HG02943 (cell line): ENCODE results near the gene FGR.
"Not testable (repeated sequence)": the region's sequence is repeated elsewhere in the genome, so short reads cannot be mapped to it uniquely, and the experiment has no call there.

Source experiments
- ATAC-seq: cut with Tn5 transposase; IDR thresholded peaks from one replicate; pipeline ENCODE4 v1.9.1; 2021; ENCODE audit warnings: mild to moderate bottlenecking, low read depth, moderate library complexity; ENCODE audit not compliant: unreplicated experiment

The FGR gene

DNA sequence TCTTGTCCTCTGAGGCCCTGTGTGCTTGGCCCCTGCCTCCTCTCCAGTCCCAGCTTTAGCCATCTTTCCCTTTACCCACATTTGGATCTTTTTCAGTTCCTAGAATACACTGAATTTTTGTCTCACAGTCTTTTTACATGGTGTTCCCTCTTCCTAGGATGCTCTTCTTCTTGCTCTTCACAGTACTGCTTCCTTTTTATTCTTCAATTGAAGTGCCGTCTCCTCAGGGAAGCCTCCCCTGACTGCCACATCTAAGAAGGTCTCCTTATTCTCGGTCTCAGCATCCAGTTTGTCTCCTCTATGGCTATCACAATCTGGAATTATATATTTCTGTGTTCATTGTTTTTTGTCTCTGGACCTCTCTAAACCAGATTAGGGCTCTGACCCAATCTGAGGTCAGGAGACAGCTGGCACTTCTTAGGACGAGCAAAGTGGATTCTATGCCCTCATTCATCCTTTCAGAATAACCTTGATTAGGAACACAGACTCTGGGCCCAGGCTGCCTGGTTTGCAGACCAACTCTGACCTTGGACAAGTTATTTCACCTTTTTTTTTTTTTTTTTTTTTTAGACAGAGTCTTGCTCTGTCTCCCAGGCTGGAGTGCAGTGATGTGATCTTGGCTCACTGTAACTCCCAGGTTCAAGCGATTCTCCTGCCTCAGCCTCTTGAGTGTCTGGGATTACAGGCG, 3.2 kb upstream of the FGR start:
- ATAC-seq, result no peak

DNA sequence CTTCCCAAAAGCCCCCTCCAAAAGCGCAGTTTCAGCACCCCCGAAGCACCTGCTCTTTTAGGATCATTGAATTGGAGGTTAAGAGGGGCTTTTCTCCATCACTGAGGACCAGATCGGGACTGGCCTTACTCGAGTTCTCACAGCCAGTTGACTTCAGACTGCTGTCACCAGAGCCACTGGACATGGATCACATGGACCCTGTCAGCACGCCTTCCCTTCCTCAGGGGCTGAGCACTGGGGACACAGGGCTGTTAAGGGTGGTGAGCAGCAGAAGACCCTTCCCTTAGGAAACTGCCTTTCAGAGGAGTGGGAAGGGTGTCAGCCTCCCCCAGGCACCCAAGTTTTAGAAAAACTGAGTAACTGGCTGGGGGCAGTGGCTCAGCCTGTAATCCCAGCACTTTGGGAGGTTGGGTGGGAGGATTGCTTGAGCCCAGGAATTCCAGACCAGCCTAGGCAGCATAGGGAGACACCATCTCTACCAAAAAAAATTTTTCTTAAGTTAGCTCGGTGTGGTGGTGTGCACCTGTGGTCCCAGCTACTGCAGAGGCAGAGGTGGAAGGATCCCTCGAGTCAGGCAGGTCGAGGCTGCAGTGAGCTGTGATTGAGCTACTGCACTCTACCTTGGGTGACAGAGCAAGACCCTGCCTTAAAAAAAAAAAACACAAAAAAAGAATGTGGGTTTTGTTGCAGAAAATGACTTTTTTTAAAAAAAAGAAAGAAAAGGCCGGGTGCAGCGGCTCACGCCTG, 584 bp upstream of the FGR start:
- no peak for ATAC-seq

DNA sequence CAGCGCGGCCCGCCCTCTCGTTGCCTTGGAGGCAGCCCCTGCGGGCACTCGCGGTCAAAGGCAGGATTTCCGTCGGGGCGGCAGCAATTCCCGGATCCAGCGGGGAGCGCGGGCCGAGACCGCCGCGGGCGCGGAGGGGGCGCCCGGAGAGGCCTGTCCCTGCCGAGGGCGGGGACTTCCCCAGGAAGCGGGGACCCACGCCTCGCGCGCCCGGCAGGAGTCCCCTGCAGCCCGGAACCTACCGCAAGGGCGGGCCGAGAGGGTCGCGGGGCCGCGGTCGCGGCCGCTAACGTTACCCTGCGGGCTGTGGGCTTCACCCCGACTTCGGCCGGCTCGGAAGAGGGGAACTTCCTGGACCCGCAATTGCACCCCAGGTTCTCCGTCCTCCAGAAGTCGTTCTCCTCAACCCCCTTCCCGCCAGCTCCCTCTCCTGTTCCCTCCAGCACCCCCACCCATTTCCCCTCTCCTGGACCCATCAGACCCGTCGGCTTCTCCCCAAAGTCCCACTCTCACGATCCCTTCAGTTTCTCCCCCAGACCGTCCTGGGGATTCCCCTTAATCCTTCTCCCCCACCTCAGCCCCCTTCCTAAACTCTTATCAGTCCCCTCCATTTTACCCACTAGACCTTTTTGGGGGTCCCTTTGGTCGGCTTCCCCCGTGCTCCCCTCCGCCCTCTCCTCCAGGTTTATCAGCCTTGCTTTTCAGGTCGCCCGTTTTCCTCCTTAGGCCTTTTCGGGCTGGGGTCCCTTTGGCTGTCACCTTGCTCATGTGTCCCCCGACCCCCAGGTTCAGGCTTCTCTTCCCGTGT, 604 bp downstream of the FGR start:
- no peak for ATAC-seq

DNA sequence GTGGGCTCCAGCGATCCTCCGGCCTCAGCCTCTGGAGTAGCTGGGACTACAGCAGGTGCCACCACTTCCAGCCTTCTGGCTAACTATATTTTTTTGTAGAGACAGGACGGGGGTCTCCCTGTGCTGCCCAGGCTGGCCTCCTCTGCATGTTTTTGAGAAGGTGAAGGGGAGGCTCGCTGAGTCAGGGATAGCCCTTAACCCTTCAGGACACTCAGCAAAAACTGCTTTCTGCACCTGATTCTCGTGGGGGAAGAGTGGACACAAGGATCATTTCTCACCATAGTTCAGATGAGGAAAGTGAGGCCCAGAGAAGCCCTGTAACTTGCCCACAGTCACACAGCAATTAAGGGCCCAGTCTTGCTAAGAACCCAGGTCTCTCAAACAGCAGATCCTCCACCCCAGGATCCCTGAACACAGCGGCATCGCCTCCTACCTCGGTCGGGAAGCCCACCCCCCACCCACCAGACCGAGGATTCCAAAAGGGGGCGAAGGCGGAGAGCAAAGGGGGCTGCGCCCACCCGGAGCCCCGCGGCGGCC, 1.3 kb downstream of the FGR start:
- no peak for ATAC-seq

DNA sequence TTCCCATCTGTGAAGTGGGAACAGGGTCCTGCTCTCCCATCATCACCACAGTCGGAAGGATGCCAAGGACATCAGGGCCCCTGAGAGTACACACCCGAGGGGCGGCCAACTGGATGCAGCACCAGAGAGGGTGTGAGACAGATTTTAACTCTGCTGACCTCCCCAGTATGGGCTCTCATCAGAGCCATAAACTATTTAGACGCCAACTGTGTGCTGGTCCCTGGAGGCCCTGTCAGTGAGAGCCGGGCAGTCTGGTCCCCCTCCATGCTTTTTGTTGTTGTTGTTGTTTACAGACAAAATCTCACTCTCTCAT, 1.7 kb downstream of the FGR start:
- ATAC-seq, result no peak

DNA sequence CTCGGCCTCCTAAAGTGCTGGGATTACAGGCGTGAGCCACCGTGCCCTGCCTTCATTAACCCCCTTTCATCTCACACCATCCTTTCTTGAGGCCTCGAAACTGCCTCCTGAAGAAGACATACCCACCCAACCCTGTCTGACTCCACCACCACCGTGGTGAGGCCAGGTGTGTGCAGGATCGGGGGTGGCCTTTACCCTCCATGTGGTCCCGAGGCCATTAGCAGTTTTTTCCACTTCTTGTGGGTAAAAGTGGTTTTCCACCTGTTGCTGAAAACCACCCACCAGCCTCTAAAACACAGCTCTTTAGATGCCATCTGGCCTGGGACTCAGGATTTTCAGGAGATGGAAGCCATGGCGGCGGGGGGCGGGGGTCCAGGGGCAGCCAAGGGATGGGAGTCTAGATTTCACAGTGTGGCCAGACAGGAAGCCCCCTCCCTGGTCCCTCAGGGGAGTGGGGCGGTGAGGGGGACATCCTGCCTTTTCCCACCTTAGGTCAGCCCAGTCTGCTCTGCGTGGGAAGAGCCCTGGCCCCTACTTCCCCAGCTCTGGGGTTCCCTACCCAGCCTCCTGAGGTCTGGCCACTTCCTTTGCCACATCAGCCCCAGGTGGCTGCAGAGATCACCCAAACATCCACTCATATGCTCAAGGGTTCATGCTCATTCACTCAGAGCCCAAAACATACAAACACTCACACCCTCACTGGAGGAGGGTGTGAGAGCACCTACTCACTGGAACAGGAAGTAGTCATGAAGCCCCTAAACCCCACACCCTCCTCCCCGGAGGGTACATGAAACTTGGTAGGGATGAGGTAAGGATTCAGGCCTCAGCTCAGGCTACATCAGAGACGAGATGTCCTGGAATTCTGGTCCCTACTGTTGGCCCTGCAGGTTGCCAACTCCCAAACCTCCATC, 2.3 kb downstream of the FGR start:
- ATAC-seq, result no peak

DNA sequence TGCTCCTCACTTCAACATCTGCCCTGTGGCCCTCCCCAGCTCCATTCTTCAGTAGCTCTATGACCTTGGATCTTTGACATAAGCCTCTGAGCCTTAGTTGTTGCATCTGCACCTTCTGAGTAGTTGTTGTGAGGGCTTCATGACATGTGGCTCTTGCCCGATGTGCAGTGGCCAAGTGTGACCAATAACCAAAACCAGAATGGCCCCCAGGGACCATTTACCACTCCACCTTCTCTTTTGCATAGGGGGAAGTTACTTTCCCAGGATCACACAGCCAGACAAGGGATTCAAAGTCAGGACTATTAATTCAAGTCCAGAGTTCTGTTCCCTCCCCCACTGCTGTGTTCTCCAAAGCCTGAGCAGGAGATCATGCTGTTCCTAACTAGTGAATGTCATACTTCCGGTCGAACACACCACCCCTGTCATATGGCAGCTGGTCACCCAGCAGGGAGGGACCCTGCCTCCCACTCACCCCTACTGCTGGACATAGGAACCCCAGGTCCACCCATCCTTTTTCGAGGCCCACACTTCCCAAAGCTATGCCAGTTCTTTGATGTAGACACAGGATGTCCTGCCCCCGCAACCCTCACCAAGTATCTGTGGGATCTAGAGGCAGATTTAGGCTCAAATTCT, 4.0 kb downstream of the FGR start:
- peak; percentile 28 for ATAC-seq

DNA sequence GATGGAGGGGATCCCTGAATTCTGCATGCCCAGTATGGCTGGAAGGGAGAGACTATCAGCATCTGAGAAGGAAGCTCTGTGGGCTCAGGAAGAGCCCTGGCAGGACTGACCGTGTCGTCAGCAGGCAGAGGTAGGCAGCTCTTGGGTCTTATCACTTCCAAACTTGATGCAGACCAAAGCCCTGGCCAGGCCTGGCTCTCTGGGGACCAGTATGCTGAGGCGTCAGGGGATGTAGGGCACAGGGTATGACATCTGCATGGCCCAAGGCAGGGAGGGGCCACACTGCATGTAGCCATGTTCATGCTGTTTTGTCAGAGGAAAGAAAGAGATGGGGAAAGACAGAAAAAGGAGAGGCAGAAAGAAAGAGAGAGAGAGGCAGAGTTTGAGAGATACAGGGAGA, 6.3 kb downstream of the FGR start:
- no peak for ATAC-seq

DNA sequence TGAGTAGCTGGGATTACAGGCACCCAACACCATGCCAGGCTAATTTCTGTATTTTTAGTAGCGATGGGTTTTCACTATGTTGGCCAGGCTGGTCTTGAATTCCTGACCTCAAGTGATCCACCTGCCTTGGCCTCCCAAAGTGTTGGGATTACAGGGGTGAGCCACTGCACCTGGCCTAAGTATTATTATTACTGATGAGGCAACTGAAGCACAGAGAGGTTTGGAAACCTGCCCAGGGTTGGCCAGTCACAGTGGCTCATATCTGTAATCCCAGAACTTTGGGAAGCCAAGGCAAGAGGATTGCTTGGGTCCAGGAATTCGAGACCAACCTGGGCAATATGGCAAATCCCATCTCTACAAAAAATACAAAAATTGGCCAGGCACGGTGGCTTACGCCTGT, 7.3 kb downstream of the FGR start:
- not testable (repeated sequence) for ATAC-seq

DNA sequence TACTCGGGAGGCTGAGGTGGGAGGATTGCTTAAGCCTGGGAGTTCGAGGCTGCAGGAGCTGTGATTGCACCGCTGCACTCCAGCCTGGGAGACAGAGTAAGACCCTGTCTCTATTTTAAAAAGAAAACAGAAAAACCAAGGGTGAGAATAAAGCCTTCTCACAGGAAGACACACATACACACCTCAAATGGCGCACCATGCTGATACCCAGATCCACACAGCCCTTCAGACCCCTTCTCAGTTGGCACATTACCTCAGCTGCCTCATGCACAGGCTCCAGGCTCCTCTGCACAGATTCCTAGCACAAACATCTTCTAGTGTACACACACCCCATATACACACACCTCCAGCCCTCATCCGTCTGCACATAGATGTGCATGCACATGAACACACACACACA, 7.9 kb downstream of the FGR start:
- no peak for ATAC-seq

DNA sequence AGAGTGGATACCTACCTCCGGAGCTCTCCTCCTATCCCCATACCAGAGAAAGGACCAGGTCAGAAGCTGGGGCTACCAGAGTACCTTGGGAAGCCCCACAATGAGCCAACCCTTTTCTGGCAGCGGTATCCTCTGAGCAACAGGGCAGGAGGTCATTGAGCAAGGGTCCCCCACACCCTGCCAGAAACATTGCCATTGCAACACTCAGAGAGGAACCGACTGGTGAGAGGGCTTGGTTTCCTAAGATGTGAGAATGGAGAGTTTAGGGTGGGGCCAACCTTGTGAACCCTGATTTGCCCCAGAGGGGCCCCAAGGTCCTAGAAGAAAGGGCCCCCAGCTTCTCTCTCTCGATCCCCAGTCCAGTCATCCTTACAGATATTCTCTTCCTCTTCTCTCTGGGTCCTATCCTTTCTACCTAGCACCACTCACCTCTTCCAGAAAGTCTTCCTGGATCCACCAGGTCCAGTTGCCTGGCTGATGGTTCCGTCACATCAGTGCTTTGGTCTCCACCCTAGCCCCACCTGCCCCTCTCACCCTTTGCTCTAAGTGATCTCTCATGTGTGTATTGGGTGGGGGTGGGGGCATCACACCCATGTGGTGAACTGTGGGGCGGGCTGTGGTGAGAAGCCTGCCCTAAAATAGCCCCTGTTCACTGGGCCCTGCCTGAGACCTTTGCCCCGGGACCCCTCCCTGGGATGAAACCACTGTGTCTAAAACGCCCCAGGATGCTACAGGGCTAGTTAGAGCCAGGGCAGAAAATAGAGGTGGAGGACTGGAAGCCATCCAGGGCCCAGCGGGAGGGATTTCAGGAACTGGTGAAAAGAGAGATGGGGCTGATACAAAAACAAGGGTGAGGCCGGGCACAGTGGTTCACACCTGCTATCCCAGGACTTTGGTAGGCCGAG, 8.7 kb downstream of the FGR start:
- ATAC-seq, result no peak

DNA sequence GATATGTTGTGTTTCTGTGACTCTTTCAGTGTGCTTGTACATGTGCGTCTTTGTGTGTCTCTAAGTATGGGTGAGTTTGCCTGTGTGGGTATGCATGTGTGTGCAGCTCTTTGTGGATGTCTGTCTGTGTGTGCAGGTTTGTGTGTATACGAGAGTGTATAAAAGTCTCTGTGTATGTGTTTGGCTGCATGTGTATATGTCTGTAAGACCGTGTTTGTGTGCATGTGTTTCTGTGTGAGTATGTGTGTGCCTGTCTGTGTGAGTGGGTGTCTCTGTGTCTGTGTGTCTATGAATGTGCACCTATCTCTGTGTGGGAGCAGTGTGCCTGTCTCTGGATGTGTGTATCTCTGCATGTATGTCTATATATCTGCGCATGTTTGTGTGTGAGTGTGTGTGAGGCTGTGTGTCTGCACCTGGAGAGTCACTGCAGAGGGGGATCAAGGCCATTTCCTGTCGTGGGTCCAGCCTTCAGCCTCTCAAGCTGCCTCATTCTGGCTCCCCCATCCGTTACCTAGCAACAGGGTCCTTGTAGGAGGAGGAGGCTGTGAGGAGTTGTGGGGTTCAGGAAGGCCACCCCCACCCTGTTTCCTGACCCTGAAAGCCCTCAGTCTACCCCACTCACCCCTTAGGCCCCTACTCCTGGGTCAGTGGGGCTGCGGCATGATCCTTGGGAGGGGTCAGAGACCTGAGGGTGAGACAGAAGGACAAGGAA, 10.4 kb downstream of the FGR start:
- ATAC-seq, result no peak

DNA sequence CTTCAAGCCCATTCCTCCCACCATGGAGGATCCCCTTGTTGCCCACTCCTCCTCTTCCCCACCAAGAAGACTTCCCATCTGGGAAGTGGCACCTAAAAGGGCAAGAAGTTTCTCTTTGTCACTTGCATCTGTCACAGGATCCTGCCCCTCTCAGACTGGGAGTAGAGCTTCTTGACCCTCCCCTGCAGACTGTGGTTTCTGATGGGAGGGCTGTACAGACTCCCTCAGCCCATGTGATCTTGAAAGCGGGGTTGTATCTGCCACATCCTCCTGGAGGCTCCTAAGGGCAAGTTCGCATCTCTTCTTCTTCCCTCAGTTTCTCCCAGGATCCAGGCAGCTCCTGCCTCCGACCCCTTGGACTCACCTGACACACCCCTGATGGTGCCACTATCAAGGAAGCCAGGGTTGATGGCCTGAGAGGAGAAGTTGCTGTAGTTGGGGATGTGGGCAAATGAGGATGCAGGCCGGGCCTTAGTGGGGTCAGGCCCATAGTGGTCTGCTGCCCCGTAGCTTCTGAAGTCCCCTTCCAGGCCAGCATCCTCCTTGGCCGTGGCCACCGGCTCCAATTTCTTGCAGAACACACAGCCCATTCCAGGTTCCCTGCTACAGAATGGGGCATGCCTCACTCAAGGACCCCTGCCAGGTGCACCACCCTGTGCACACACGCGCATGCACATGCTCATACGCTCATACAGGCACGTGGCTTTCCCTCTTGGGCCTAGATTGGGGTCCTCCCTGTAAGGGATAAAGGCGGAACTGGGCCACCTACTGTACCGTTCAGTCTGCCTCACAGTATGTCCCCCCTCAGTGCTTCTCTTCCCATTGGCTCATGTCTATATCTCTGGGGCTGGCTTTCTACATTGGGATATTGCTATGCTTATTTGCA, 11.4 kb downstream of the FGR start:
- ATAC-seq, result no peak

DNA sequence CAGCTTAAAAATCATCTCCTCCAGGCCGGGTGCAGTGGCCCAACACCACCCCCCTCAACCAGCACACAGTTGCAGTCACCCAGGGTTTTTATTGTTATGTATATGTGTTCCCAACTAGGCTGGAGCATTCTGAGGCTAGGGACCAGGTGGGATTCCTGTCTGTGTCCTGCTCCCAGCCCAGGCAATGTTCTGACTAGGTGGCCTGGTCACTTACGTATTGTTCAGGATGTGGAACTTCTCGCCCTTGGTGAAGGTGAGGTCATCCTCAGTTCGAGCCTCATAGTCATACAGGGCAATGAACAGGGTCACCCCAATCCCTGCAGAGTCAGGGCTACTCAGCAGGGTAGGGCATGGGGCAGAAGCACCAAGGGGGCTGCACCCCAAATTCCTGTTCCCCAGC, 12.2 kb downstream of the FGR start:
- no peak for ATAC-seq

DNA sequence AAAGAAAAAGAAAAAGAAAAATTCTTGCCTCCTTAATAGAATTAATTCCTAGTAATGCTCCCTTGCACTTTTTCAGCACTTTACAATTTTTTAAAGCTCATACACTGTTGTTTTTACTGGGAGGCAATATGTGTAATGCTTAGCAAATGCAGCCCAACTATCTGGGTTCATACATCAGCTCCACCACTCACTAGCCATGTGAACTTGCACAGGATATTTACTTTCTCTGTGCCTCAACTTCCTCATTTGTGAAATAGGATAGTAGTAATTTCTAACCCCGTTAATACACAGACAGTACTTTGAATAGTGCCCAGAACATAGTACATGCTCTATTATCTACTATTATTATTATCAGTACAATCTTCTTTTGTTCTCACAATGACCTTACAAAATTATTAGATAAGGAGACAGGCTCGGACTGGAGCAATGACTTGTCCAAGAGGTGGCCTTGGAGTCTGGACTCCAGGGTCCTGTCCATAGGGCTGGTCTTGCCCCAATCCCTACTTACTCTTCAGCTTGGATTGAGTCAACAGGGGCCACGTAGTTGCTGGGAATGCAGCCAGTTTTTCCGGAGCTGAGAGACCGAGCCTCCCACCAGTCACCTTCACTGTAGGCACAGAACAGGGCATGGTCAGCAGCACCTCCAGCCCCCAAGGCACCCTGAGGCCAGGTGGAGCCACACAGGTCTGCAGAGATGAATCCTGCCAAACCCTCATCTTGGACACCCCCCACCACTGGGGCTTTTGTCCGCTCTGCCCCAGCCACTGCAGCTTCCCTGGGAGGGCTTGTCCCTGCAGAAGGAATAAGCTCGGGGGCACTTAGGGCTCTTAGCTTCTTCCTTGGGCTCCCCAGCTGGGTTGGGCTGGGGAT, 13.7 kb downstream of the FGR start:
- ATAC-seq, result no peak

DNA sequence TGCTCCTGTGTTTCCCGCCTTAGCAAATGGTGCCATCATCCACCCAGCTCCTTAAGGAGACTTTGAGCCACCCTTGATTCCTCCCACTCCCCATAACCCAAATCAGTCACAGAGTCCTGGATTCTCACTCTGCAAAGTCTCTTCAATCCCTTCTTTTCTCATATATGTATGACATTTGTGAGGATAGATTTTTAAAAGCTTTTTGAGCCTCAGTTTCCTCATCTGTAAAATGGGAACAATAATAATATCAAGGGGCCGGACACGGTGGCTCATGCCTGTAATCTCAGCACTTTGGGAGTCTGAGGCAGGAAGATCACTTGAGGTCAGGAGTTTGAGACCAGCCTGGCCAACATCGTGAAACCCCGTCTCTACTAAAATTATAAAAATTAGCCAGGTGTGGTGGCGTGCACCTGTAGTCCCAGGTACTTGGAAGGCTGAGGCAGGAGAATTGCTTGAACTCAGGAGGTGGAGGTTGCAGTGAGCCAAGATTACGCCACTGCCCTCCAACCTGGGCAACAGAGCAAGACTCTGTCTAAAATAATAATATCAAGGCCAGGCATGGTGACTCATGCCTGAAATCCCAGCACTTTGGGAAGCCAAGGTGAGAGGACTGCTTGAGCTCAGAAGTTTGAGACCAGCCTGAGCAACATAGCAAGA, 15.1 kb downstream of the FGR start:
- ATAC-seq, result not testable (repeated sequence)
